GM12892 (cell line): ENCODE measurements around the gene TLE1.

Experiments used
- POLR2A ChIP-seq: IDR thresholded peaks from 2 replicates; pipeline ENCODE4 v1.6.1; 2011; ENCODE audit warnings: low read depth, low read length, control low read depth
- TAF1 ChIP-seq: IDR thresholded peaks from 2 replicates; pipeline ENCODE4 v1.6.1; 2011; ENCODE audit warnings: low read depth, mild to moderate bottlenecking, control low read depth, low read length, borderline replicate concordance

DNA sequence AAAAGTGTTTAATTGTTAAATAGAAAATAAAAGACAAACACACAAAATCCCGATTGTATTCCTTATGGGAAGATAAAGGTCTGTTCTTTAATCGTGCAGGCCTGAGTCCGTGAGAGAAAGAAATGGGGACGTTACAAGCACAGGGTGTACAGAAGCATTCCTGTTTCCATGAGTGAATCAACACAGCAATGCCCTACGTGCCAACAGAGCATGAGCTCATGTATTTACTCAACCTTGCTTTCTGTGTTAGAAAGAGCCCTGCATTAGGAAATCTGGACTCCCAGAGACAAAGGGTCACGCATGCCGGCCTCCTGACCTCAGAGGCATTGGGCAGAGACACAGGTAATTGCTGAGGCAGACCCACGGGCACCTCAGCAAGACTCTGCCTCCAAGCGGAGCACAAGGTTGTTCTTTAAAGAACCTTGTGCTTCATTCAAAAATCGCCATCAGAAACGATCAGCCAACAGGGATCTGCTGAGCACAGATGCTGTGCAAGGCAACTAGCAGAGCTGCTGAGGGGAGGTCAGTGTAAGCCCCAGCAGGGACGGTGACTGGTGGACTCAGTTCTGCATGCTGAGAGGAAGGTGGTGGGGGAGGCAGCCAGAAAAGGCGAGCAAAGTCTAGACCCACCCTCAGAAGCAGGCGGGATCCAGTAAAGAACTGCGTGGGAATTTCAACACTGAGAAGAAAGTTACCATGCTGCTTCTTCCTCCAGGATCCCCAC lies 101.0 kb downstream of the TLE1 start:
- TF ChIP-seq POLR2A (no peak), TAF1 (no peak)
